WI38 (cell line): Measurements from ENCODE around the gene INSL6.

Experiments used
- H3K4me3 ChIP-seq: 2 replicates; pipeline ENCODE4 v1.5.1; 2011; ENCODE audit warnings: low read depth, mild to moderate bottlenecking, control low read depth, low read length
- TF ChIP-seq, protein P1 (sequence below): IDR thresholded peaks from 2 replicates; pipeline ENCODE4 v1.5.1; 2012; ENCODE audit warnings: low read depth, mild to moderate bottlenecking, control low read depth, low read length

The INSL6 gene

DNA sequence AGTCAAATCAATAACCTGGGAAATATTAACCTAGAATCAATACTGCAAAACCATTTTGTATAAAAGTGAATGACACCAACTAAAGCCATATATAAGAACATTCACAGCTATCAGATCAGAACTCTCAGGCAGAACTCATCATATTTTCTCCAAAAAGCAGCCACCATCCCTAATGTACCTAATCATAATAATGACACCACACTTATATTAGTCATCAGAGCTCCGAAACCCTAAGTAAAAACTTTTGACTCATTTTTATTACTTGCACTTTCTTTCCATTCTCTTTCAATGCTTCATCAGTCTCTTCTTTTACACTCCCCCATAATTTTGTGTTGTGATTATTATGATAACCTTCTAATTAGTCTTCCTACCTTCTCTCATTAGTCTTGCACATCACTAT, 45.3 kb downstream of the INSL6 start:
- TF ChIP-seq, protein P1, sequence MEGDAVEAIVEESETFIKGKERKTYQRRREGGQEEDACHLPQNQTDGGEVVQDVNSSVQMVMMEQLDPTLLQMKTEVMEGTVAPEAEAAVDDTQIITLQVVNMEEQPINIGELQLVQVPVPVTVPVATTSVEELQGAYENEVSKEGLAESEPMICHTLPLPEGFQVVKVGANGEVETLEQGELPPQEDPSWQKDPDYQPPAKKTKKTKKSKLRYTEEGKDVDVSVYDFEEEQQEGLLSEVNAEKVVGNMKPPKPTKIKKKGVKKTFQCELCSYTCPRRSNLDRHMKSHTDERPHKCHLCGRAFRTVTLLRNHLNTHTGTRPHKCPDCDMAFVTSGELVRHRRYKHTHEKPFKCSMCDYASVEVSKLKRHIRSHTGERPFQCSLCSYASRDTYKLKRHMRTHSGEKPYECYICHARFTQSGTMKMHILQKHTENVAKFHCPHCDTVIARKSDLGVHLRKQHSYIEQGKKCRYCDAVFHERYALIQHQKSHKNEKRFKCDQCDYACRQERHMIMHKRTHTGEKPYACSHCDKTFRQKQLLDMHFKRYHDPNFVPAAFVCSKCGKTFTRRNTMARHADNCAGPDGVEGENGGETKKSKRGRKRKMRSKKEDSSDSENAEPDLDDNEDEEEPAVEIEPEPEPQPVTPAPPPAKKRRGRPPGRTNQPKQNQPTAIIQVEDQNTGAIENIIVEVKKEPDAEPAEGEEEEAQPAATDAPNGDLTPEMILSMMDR: no peak
- H3K4me3 ChIP-seq: no peak overlapping the region

DNA sequence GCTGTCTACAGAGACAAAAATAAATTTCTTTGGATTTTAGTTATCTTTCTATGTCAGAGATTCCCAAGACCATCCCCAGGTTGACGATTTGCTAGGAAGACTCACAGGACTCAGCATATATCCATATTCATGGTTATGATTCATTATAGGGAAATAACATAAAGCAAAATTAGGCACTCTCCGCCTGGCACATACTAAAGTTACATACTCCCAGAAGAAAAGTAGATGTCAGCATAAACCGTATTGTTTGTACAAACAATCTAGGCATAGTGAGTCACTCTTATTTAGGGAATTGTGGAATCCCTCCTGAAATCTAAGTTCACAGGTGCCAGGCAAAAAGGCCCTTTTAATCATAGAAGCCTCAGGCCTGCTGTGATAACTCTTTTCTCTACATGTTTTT, 62.9 kb downstream of the INSL6 start:
- H3K4me3 ChIP-seq: no peak overlapping the region
- TF ChIP-seq, protein P1: no peak

DNA sequence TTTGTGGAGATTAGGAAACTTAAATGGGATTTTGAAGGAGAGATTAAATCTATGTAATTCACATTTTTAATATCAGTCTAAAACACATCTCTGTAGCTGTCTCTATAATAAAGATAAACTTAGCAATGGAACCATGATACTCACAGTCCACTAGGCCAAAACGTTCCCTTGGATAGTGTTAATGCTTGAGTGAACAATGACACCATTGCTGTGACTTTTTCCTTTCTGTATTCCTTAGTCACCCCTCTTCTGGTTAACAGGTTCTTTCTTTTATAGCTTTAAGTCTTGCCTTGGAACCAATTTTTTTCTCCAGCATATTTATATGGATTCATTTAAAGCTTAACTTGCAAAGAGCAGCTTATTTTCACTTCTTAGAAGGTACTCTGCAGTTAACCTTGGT, 63.3 kb downstream of the INSL6 start:
- no peak overlapping the region for H3K4me3 ChIP-seq
- TF ChIP-seq, protein P1: no peak

DNA sequence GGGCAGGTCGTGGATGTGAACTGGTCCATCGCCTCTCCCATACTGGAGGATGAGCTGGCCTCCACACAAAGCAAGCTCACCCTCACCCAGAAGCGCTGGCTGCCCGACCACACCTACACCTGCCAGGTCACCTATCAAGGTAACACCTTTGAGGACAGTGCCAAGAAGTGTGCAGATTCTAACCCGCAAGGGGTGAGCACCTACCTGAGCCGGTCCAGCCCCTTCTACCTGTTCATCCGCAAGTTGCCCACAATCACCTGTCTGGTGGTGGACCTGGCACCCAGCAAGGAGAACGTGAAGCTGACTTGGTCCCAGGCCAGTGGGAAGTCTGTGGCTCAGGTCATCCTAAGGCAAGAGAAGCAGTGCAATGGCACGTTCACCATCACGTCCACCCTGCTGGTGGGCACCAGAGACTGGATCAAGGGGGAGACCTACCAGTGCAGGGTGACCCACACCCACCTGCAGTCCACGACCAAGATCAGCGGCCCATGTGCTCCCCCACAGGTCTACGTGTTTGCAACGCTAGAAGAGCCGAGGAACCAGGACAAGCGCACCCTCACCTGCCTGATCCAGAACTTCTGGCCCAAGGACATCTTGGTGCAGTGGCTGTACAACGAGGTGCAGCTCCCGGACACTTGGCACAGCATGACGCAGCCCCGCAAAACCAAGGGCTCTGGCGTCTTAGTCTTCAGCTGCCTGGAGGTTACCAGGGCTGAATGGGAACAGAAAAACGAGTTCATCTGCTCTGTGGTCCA, 71.3 kb downstream of the INSL6 start:
- TF ChIP-seq, protein P1: no peak
- no peak overlapping the region for H3K4me3 ChIP-seq
